Measurements from ENCODE around the gene UBR3. TPM values are rescaled to one million over a fixed set of nuclear protein-coding genes. Genes with fewer than 3 reads are reported as not detected.
"Not testable (repeated sequence)": the region's sequence is repeated elsewhere in the genome, so short reads cannot be mapped to it uniquely, and the experiment has no call there.

Gene UBR3
- total and polyA plus RNA-seq, 2 of the 4 experiments (the other 2 are of a cell fraction), result 10.0 to 33.9 TPM

- H2AK9ac ChIP-seq (replicated peaks; ENCODE audit: low read depth, low read length, poor library complexity); H3K9ac ChIP-seq (ENCODE audit: low read depth, low read length); BruUV-seq (replicated peaks); H4K8ac ChIP-seq (ENCODE audit: low read depth in 2 of 2, low read length in 2 of 2); H4K5ac ChIP-seq (ENCODE audit: low read depth, low read length); H3K18ac ChIP-seq (ENCODE audit: low read depth, low read length); H4K20me1 ChIP-seq (ENCODE audit: insufficient read depth, low read length); H3K4me2 ChIP-seq (ENCODE audit: low read depth, low read length); H3K4ac ChIP-seq (ENCODE audit: low read depth, low read length); H3K9me3 ChIP-seq (ENCODE audit: control insufficient read depth, insufficient read depth, low read length); H3K4me1 ChIP-seq (ENCODE audit: control insufficient read depth, insufficient read depth, low read length); H3K14ac ChIP-seq (replicated peaks; ENCODE audit: low read depth, low read length); H2AK5ac ChIP-seq (ENCODE audit: low read depth, low read length); H2BK20ac ChIP-seq (ENCODE audit: low read depth, low read length); H3K56ac ChIP-seq (ENCODE audit: extremely low read depth, insufficient read depth, low read length); H2BK15ac ChIP-seq (ENCODE audit: low read depth, low read length); H3K27me3 ChIP-seq (ENCODE audit: control insufficient read depth, insufficient read depth, low read length); H3K36me3 ChIP-seq (ENCODE audit: control insufficient read depth, insufficient read depth, low read length); H2BK5ac ChIP-seq (ENCODE audit: low read depth, low read length, poor library complexity, severe bottlenecking); ATAC-seq (ENCODE audit: low read depth); H2BK120ac ChIP-seq (ENCODE audit: low read depth, low read length); intact Hi-C loops (cut with micrococcal nuclease); dilution Hi-C loops (cut with HindIII; ENCODE audit: low sequenced_read_pairs, unreplicated experiment); H3K27ac ChIP-seq (ENCODE audit: insufficient read depth, low read length); H3K9me1 ChIP-seq (ENCODE audit: insufficient read depth, low read length); H3K4me3 ChIP-seq (ENCODE audit: insufficient read depth, low read depth, low read length); H4K91ac ChIP-seq (ENCODE audit: insufficient read depth, low read depth, low read length); H2AFZ ChIP-seq (replicated peaks; ENCODE audit: low read length, poor library complexity); POLR2A ChIA-PET (ENCODE audit: unreplicated experiment): not testable (repeated sequence)
- no CpG with 5 or more reads among the region's 7 CpGs for WGBS, 2 experiments (ENCODE audit: extremely low coverage in 2 of 2, insufficient read length in 1 of 2)
- Histone ChIP-seq H3K79me1 (ENCODE audit: low read depth in 1 of 2, low read length in 2 of 2) (peaks cover 21 to 53% of the 10 kb centered on the region in 2 experiments), H3K23ac (ENCODE audit: low read depth, low read length) (0 out of 2 replicates have a peak overlapping the region, but pooled peaks have one; percentile 42)
- CTCF ChIA-PET, result interaction anchor here (0.5 to 0.7 kb wide), 3 partner anchors 8 to 58 kb away, joined by 3 read pairs; no protein-coding TSS in a partner anchor
- in situ Hi-C loops (cut with MboI; ENCODE audit: low sequenced_read_pairs), result loop anchor here (25.0 kb wide), 1 partner anchor 1117 kb away; the partner anchor contains the start of gene GORASP2
- peak; percentile 31 for DNase-seq
Observed at GRCh38 chr2:169820101-169820500, 7.2 kb upstream of the UBR3 start.
